ENCODE data around the gene TMEM147.

GRCh38 chr19:35562776-35563175, 17.4 kb downstream of the TMEM147 start:
- TF ChIP-seq ZNF792 (tag by site-specific recombination; IDR thresholded peaks at IDR 0.05) (no peak), CTCF (tag by site-specific recombination; IDR thresholded peaks at IDR 0.05) (0 out of 2 replicates have a peak, but pooled peaks have one; percentile 27), SALL2 (tag by site-specific recombination; IDR thresholded peaks at IDR 0.05; ENCODE audit: borderline replicate concordance) (no peak; the same call in 1 of the 2 replicates), ZNF175 (tag by site-specific recombination; IDR thresholded peaks at IDR 0.05) (no peak)

All from HEK293 (cell line).